HTR-8/SVneo (cell line): ENCODE data around the gene ORAI3.

Experiments
- DNase-seq: peaks from one replicate; pipeline ENCODE4 v3.0.0; 2011; ENCODE audit warnings: low spot score, mixed read lengths; ENCODE audit not compliant: insufficient read length
- FAIRE-seq: peaks from 2 replicates; lab custom pipeline; 2011; peaks lifted over from hg19 to GRCh38; lab: Jason Lieb, UNC

Gene ORAI3

DNA sequence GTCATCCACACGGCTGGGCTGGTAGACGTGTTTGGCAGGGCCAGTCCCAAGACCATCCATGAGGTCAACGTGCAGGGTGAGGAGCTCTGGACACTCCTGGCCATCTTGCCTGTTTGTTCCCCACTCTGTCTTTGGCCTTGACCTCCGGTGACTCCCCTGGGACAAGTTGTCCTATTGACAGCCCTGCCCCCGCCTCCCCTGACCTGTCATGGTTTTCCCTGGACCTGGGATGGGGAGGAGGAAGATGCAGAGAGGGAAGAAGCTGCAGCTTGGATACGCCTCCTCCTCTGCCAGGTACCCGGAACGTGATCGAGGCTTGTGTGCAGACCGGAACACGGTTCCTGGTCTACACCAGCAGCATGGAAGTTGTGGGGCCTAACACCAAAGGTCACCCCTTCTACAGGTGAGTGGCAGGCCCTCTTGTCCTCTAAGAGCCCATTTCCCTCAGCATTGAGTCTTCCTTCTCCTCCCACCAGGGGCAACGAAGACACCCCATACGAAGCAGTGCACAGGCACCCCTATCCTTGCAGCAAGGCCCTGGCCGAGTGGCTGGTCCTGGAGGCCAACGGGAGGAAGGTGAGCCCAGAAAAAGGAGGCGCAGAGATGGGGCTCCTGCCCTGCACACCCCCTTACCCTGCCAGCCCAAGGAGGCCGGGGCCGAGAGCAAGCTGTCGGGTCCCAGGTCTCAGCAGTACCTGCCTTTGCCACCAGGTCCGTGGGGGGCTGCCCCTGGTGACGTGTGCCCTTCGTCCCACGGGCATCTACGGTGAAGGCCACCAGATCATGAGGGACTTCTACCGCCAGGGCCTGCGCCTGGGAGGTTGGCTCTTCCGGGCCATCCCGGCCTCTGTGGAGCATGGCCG, 37.5 kb downstream of the ORAI3 start:
- FAIRE-seq, result peak; percentile 77
- no peak for DNase-seq

- FAIRE-seq (no peak), DNase-seq (no peak)
These were observed 38.8 kb downstream of the ORAI3 start for GRCh38 chr16:30987581-30988190.

DNA sequence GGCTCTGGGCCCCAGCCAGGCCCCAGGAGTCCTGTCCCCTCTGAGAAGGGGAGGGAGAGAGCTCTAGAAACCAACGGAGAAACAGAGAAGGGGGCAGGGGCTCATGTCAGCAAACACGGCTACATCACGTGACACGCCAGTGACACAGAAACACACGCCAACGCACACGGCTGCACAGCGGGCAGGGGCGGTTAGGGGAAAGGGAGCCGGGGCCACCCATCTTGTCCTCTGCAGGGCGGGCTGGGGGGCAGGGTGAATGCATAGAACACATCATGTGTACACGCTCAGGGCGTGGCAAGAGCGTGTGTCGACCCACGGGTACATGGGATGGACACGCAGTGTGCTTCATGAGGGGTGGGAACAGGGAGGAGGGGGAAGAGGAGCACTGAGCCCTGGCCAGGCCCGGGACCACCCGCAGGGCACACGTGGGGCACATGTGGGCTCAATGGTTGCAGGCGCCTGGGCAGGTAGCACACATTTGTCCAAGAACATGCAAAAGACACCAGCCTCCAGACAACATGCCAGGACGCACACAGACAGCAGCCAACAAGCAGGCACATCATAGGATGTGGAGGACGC, 40.7 kb downstream of the ORAI3 start:
- no peak for DNase-seq
- FAIRE-seq, result no peak

- no peak for FAIRE-seq
- no peak for DNase-seq
These were observed 41.2 kb downstream of the ORAI3 start for GRCh38 chr16:30990105-30990504.

- DNase-seq, result no peak
- no peak for FAIRE-seq
These were observed 42.2 kb downstream of the ORAI3 start for GRCh38 chr16:30991052-30991451.

DNA sequence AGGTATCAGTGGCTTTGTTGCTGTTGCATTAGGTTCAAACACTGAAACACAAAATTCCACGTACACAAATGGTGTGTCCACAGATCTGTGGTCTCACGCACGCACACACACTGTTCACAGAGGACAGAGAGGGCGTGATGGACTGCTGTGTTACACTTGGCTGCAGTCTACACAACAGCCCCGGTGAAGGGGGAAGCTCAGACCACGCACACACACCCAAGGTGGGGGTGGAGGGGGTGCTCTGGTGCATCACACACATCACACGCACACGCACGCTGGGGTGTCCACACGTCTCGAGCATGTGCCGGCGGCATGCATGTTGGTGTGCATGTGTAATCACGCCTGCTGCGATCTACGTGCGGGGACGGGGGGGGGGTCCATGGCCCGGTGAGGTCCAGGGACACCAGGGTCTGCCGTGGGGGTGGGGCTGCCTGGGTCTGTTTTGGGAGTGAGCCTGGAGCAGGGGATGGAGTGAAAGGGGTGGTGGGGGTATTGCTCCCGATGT, 43.5 kb downstream of the ORAI3 start:
- no peak for DNase-seq
- peak; percentile 57 for FAIRE-seq

DNA sequence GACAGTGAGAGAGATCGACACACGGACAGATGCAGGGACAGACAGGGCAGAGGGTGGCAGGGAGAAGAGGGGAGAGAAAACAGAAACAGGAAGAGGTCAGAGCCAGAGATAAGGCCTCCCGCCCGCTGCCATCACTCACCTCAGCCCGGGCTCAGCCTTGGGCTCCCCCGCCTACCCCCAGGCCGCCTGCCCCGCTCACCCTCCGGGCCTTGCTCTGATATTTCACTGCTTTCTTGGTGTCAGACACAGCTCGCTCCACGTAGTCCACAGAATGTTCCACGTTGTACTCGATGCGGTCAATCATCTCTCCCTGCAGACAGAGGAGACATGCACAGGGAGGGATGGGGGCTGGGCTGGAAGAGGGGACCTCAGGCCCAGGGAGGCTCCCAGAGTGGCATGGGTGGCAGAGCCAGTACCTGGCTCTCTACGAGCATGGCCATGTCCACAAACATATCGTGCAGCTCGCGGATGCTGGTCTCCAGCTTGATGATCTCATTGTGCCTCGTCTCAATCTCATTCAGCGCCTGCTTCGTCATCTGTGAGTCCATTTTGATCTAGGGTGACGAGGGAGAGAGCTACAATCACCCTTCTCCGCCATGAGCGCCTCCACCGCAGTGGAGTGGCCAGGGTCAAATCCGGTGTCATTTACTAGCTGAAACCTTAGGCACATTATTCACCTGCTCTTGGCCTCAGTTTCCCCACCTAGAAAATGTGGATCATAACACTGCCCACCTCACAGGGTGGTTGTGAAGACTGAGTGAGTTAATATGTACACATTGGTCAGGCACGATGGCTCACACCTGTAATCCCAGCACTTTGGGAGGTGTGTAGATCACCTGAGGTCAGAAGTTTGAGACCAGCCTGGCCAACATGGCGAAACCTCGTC, 44.3 kb downstream of the ORAI3 start:
- DNase-seq, result no peak

DNA sequence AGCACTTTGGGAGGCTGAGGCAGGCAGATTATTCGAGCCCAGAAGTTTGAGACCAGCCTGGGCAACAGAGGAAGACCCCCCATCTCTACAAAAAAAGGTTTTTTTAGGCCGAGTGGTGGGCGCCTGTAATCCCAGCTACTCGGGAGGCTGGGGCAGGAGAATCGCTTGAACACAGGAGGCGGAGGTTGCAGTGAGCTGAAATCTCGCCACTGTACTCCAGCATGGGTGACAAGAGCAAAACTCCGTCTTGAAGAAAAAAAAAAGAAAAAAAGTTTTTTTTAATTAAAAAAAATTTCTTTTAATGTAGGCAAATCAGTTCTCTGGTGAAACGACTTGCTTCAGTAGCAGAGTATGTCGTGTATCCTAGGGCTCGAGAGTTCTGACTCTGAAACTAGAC, 47.1 kb downstream of the ORAI3 start:
- no peak for FAIRE-seq

More for the DNA sequence above, 44.3 kb downstream of the ORAI3 start:
- FAIRE-seq, result no peak

GRCh38 chr16:30996324-30996984, 47.6 kb downstream of the ORAI3 start:
- FAIRE-seq (no peak), DNase-seq (no peak)

More for the DNA sequence above, 47.1 kb downstream of the ORAI3 start:
- no peak for DNase-seq

DNA sequence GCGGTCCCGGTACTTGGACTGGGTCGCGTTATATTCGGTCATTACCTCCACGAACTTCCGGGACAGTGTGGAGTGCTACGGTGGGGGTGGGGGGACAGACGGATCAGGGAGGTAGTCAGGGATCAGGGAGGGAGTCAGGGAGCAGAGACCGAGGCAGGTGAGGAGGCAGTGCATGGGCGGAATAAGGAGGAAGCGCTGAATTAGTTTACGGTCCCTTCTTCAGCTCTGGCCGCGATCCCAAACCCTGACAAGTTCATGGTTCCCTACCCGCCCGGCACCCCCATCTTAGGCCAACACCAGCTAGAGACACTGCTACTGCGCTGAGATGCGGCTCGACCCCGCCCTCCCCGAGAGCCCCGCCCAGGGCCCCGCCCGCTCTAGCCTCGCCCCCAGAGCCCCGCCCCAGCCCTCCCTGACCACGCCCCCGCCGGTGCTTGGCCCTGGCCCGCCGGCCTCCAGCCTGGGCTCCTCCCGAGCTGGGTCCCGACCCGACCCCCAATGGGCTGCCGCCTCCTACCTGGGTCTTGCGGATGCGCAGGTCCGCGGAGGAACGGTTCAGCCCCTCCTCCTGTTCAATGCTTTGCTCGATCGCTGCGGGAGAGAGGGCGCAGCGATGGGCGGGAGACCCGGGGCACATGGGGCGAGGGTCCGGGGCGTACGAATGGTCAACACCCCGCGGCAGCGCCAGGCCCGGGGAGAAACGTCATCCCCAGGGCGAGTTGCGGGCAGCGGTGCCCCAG, 48.3 kb downstream of the ORAI3 start:
- FAIRE-seq, result no peak
- peak; percentile 82 for DNase-seq

DNA sequence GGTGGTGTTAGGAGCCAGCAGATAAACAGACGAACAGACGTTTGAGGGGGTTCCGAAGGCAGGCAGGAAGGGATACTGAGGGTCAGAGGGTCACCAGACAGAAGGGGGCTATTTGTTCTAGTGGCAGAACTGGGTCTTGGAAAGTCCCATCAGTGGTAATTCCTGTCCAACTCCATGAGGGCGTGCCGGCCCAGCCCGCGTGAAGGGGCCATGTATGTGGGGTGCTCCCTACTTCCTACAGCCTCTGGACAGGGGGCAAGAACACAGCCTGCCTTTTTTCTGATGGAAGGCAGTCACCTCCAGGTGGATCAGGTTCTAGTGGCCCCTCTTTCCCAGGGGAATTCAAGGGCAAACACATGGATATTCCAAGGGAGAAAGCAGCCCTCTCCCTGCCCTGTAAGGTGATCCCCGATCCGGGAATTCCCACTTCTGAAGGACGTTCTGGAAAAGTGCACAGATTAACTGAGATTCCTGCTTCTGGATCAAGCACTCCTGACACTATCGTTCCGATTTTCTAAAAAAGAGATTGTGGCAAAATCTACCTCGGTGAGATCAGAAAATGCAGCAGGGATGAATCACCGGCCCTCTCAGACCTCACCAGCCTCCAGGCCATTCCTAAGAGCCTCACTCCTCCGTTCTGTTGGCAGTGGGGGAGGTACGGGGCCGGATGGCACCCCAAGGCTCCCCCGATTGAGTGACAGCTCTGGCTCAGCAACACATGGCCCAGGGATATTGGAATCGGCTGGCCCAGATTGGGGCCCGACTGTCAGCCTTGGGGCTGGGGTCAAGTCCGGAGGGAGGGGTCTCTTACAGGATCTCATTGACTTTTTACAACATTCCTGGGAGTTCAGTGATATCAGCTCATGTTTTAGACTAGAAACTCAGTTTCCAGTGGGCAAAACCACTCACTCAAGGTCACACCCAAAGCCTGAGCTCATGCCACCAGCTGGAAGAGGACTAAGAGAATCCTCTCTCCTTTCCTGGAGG, 49.1 kb downstream of the ORAI3 start:
- DNase-seq, result peak; percentile 97
- peak; percentile 9 for FAIRE-seq

DNA sequence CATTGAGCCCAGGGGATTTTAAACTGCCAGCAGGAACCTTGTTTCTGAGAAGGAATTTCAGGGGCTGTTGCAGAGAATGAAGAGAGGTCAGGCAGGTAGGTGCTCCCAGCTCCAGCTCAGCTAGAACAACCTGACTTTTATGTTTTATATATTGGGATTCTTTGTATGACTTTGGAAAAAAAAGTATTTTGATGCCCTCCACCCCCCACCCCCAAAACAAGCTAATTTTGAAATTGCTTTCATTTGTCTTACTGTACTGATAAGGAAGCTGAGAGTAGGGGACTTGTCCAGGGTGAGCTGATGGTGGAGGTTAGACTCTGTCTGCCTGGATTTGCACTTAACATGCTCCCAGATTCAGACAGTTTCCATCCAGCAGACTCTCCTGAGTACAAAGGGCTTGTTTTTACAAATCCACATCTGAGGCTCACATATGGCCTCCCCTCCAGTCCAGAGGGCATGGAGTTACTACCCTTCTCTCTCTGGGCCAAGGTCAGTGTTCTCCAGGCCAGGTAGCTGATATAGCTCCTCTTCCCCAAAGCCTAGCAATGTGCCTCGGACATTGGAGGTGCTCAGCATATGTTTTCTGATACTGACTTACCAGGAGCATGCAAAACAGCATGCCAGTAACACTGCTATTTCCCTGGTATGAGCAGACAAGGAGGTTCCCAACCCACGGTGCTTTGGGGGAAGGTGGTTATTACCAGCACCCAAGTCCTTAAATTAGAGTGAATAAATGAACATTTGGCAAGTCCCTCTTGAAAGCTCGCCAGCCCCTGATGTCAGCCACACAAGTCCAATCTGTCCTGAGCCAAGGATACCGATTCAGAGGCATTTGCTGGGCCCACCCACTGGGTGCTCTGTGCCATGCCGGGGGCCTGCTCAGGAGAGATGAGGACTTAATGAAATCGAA, 50.2 kb downstream of the ORAI3 start:
- FAIRE-seq, result no peak
- no peak for DNase-seq

DNA sequence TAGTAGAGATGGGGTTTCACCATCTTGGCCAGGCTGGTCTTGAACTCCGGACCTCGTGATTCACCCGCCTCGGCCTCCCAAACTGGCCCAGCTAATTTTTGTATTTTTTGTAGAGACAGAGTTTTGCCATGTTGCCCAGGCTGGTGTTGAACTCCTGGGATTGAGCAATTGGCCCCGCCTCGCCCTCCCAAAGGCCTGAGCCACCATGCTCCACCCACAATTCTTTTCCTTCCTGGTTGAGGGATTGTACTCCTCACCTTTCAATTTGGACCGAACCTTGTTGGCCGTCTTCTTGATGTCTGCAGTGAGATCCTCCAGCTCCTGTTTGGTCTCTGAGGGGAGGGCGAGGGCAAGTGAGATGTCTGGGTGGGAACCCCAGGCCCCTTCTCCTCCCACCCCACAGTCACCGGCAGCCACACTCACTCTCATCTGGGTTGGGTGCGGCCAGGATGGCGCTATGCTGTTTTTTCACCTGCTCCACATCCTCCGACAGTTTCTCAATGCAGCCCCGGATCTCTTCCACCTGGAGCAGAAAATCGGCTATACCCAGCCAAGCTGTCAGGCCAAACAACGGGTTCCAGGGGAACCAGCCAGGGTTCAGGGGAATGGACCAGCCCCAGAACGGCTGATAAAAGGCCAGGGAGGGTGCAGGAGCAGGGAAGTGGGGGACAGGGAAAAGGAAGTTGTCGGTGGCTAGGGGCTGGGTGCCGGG, 52.0 kb downstream of the ORAI3 start:
- no peak for FAIRE-seq
- DNase-seq, result no peak

- DNase-seq, result no peak
- FAIRE-seq, result no peak
These were observed 52.8 kb downstream of the ORAI3 start for GRCh38 chr16:31001507-31002249.

GRCh38 chr16:31002250-31002700, 53.4 kb downstream of the ORAI3 start:
- FAIRE-seq, result no peak
- no peak for DNase-seq
